ENCODE data around the gene CCDC196.

DNA sequence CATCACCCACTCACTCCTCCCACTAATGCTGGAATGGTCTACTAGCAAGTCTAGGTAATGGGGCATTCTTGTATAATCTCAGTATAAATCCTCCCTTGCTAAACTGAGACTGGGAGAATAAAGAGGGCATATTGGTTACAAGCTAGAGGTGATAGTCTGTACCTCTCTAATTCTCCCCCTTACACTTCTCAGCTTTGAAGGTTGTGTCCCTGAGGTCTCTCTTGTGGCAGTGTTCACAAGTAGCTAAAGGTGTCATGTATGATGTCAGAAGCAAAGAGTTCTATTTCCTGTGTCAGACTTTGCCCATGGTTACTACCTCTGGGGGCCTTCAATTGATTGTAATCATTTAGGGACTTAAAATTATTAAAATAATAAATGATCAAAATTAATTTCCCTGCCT, 26.6 kb upstream of the CCDC196 start:
- TF ChIP-seq, protein P1, sequence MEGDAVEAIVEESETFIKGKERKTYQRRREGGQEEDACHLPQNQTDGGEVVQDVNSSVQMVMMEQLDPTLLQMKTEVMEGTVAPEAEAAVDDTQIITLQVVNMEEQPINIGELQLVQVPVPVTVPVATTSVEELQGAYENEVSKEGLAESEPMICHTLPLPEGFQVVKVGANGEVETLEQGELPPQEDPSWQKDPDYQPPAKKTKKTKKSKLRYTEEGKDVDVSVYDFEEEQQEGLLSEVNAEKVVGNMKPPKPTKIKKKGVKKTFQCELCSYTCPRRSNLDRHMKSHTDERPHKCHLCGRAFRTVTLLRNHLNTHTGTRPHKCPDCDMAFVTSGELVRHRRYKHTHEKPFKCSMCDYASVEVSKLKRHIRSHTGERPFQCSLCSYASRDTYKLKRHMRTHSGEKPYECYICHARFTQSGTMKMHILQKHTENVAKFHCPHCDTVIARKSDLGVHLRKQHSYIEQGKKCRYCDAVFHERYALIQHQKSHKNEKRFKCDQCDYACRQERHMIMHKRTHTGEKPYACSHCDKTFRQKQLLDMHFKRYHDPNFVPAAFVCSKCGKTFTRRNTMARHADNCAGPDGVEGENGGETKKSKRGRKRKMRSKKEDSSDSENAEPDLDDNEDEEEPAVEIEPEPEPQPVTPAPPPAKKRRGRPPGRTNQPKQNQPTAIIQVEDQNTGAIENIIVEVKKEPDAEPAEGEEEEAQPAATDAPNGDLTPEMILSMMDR (optimal IDR thresholded peaks at IDR 0.05 in 1 of 3, IDR thresholded peaks at IDR 0.05 in 1 of 3, conservative IDR thresholded peaks at IDR 0.05 in 1 of 3; ENCODE audit: extremely low read depth in 1 of 3, insufficient read depth in 2 of 3, low read length in 3 of 3): no peak
- TF ChIP-seq EZH2 (IDR thresholded peaks at IDR 0.05; ENCODE audit: low read length): no peak

Data from keratinocyte (primary cell).